CD4-positive, alpha-beta T cell treated with Interleukin-21 for 1 hour (primary cell): Measurements from ENCODE around the gene TJP3.

ENCODE experiments used
- DNase-seq: peaks from one replicate; pipeline ENCODE4 v3.0.0-alpha.2; 2020

TJP3 gene

GRCh38 chr19:3691372-3691716 lies 16.8 kb upstream of the TJP3 start:
- no peak for DNase-seq

DNA sequence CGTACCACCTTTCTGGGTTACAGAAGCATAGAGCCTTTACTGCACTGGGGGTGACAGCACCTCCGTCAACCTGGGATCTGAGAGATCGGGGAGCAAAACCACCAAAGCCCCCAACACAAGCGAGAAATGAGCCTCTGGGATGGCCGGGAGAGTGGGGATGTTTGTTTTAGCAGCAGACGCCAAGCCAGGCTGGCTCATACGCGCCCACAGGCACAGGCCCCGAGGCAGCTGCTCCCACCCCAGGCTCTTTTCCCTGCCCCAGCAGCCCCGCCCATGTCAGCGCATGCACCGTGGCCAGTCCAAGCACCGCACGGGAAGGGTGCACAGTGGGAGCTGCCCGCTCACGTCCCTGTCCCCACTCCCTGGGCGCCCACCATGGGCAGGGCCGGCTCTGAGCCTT lies 16.5 kb upstream of the TJP3 start:
- DNase-seq: no peak

DNA sequence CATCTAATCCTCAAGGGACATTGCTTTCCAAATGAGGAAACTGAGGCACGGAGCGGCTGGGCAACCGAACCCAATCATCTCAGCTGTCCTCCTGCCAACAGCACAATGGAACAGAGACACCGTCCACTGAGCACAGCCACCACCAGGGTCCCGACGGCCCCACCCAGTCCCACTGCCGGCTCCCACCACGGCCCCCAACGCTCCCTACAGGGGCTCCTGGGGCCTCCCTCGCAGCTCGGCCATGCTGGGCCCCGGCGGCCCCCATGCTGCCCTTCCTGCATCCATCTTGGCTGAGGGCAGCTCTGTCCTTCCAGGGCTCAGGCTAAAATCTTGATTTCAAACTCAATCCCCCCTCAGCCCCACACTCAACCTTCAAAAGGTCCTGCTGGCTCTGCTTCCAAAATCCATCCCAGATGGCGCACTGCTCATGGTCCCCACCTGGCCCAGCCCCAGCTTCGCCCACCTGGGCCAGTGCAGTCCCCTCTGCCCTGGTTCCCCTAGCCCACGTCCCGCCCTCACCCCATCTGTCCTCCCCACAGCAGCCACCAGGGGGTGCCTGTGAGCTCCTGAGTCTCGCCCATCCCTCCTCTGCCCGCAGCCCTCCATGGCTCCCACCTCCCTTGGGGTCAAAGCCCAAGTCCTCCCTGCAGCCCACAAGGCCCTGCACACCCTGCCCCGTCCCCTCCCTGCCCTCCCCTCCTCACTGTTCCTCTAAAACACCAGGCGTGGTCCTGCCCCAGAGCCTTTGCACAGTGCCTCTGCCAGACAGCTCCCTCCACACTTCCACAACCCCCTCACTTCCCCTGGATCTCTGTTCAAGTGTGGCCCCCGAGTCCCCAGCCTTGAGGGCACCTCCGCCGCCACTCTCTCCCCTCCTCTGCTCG lies 15.8 kb upstream of the TJP3 start:
- DNase-seq: peak; percentile 53

DNA sequence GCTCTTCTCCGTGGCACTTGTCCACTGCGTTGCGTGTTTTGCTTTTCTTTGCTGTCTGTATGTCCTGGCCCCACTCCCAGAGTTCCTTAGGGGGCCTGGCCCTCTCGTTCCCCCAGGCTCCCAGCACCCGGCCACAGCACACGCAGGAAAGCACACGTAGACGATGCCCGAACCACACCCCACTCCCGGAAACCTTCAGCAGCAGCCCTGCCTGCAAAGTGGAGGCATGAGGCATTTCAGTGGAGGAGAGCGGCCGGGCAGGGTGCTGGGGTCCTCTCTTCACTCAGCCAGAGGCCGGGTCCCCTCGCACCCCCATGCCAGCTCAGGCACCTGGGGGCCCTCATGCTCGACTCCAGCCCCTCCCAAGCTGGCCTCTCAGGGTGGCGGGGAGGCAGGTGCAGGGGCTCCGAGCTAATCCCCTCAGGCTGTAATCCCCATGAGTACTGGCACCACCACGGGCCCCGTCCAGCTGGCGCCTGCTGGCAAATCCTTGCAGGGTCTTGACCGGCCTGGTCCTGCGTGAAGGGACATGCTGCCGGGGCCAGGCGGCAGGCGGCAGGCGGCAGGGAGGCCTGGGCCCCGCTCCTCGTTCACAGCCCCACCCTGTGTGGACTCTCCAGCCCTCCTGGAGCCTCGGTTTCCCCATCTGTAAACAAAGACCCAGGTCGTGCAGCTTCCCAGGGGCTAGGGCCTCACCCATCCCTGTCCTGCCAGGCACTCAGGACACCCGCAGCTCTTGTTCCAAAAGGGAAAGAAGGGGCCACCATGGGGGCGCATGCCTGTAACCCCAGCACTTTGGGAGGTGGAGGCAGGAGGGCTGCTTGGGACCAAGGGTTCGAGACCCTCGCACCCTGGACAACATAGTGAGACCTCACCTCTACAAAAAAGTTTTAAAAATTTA lies 14.9 kb upstream of the TJP3 start:
- no peak for DNase-seq

DNA sequence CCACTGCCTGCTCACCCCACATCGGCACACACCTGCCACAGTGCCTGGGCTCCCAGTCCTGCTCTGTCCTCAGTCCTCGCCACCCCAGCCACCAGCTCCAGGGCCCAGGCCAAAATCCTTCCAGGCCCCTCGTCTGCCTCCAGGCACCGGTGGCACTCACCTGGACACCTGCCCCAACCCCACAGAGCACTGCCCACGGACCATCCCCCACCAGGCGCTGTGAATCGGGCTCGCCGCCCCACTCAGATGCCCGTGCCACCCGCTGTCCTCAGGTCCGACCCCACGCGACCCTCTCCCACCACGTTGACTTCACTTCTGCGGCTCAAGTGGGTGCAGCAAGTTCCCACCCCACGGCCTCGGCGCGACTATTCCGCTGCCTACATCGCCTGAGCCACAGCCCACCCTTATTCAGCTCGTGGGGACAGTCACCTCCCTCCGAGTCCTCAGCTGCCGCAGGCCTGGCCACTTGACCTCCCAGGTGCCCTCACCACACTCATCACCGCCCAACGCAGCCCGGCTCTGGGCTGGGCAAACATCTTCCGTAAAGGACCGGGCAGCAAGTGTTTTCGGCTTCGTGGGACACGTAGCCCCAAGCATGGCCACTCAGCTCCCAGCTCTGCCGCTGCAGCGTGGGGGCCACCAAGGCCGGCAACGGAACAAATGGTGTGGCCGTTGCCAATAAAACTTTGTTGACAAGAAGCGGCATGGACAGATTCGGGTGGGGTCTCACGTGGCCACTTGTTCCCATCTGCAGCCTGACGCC lies 13.6 kb upstream of the TJP3 start:
- no peak for DNase-seq

DNA sequence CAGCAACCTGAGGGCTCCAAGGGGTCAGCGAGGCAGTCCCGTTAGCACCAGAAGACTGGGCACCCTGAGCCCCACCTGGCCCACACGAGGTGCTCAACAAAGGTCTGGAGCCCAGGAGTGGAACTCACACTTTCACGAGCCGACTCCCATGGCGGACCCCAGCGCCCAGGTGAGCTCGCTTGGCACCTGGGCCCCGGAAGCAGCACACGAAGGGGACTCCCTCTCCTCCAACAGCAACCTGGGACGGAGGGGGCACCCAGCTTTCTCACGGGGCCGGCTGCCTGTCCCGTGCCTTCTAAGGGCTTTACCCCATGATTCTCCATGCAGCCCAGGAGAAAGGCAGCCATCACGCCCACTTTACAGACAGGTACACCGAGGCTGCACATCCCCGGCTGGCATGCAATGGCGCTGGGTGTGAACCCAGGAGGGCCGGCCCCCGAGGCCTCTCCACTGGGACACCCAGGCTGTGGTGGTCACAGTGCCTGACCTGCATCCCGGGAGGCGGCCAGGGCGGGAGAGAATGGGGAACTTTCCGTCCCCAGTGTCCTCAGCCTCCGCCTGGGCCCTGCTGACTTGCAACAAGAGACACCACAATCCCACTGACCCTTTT lies 13.0 kb upstream of the TJP3 start:
- no peak for DNase-seq

DNA sequence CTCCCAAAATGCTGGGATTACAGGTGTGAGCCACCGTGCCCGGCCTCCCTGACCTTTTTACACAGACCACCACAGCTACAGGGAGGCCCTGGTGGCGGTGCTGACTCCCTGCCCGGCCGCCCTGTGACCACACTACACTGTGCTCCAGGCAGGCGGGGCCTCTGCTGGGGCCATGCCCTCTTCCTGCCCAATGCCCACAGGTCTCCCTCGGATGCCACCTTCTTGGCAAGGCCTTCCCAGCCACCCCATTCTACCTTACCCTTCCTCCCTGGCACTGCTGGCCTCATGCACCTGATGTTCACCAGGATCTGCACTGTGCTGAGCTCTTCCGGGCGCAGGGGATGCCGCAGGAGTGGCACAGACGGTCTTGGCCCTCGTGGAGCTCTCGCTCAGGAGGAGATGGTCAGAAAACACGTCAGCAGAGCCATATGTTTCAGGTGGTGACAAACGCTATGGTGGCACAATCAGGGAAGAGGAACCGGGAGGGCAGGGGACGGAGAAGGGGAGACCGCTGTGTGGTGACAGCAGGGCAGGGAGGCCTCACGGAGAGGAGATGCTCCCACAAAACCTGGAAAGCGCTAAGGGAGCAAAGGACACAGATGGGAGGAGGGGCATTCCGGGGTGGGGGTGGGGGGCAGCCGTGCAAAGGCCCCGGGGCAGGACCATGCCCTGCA lies 12.1 kb upstream of the TJP3 start:
- no peak for DNase-seq

DNA sequence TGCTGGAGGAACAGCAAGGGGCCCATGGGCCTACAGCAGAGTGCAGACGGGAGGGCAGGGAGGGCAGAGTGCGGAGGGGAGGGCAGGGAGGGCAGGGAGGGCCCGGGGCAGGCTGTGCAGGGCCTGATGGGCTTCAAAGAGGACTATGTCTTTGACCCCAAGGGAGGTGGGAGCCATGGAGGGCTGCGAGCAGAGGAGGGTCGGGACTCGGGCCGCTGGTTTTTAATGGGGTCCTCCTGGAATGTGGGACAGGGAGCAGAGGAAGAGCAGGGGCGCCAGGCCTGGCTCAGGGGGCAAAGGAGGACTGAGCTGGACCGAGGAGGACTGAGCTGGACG lies 11.6 kb upstream of the TJP3 start:
- no peak for DNase-seq

DNA sequence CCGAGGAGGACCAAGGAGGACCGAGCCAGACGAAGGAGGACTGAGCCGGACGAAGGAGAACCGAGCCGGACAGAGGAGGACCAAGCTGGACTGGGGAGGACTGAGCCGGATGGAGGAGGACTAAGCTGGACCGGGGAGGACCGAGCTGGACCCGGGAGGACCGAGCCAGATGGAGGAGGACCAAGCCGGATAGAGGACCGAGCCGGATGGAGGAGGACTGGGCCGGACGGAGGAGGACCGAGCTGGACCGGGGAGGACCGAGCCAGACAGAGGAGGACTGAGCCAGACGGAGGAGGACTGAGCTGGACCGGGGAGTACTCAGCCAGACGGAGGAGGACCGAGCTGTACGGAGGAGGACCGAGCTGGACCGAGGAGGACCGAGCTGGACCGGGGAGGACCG lies 11.1 kb upstream of the TJP3 start:
- no peak for DNase-seq

DNA sequence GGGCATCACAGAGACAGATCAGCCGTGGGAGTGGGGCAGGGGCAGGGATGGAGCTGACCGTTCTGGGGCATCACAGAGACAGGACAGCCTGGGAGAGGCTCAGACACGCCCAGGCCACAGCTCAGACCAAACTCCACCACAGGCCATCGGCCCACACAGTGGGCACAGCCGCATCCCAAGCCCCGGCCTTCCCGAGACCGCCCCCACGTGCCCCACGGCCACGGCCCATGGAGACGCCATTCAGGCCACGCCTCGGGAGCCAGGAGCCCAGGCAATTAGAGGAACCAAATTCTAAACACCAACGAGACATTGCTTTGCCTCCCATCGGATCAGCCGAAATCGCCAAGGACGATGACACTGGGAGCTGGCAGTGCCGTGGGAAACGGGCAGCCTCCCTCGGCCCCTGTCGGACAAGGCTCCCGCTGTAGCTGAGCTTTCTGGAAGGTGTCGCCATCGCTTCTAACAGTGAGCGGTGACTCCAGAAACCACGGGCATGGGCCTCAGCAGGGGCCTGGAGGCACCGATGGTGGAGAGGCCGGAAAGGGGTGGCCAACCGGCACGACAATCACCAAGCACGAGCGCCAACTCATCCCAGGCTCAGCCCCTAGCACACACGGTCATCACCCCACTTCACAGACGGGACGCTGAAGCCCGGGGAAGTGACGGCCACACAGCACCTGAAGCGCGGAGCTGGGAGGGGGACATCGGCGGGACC lies 10.4 kb upstream of the TJP3 start:
- no peak for DNase-seq

DNA sequence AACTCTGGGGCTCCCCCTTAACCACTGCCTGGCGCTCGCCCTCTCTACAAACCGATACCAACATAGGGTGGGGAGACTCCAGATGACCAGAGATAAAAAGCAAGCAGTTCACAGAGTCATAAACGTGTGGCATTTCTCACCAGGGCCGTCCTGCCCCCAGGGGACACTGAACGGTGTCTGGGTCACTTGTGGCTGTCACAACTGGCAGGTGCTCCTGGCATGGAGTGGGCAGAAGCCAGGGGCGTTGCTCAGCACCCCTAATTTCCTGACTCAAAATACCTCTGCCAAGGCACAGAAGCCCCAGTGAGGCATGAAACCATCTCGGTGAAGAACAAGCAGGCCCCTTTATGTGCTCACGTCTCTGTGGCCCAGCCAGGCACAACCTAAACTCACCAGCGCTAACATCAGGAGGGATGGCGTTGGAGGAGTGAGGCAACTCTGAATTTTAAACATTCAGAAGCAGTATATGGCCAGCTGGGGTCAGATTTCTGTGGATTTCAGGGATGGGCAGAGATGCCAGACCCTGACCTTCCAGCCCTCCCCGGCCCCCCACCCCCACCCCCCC lies 9.7 kb upstream of the TJP3 start:
- DNase-seq: no peak

GRCh38 chr19:3698974-3699740 lies 9.0 kb upstream of the TJP3 start:
- peak; percentile 22 for DNase-seq

DNA sequence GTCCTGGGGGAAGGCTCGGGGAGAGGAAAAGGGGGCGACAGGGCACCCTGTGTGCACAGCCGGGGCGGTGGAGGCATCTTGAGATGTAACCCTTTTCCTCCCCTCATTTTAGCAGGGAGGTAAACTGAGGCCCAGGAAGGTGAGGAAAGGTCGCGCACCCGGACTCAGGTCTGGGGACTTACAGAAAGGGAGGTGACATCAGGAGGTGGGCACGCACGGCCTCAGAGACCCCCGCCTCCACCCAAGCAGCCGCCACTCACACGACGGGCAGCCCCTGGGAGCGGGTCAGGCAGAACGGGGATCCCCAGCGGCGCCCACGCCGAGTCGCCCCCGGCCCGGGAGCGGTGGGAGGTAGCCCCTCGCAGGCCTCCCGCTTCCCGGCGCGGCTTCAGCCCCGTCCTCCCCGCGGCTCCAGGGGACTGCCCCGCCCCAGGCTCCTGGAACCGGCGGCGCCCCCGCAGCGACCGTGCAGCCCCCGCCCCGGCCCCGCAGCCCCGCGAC lies 8.4 kb upstream of the TJP3 start:
- DNase-seq: no peak

- peak; percentile 92 for DNase-seq
Observed at GRCh38 chr19:3700242-3701032, 7.7 kb upstream of the TJP3 start, which contains the start of gene PIP5K1C. TSS of gene PIP5K1C (minus strand) at chr19:3700468. CDS start at chr19:3700390, 78 bp downstream.

- DNase-seq: no peak
Observed at GRCh38 chr19:3701200-3701599, 7.0 kb upstream of the TJP3 start.

DNA sequence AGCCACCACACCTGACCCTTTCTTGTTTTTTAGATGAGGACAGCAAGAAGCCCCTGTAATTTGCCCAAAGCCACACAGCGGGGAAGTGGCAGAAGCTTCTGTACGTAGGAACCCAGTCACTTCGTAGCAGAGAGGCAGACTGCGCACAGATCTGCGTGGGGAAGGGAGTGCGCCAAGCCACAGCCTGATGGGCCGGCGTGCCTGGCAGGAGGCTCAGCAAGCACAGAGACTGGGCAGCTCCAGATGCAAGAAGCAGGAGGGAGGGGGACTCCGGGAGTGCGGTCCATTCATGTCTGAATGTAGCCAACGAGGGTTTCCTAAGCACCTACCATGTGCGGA lies 347 bp upstream of the TJP3 start:
- no peak for DNase-seq

GRCh38 chr19:3710265-3710812 lies 2.2 kb downstream of the TJP3 start:
- peak; percentile 32 for DNase-seq

DNA sequence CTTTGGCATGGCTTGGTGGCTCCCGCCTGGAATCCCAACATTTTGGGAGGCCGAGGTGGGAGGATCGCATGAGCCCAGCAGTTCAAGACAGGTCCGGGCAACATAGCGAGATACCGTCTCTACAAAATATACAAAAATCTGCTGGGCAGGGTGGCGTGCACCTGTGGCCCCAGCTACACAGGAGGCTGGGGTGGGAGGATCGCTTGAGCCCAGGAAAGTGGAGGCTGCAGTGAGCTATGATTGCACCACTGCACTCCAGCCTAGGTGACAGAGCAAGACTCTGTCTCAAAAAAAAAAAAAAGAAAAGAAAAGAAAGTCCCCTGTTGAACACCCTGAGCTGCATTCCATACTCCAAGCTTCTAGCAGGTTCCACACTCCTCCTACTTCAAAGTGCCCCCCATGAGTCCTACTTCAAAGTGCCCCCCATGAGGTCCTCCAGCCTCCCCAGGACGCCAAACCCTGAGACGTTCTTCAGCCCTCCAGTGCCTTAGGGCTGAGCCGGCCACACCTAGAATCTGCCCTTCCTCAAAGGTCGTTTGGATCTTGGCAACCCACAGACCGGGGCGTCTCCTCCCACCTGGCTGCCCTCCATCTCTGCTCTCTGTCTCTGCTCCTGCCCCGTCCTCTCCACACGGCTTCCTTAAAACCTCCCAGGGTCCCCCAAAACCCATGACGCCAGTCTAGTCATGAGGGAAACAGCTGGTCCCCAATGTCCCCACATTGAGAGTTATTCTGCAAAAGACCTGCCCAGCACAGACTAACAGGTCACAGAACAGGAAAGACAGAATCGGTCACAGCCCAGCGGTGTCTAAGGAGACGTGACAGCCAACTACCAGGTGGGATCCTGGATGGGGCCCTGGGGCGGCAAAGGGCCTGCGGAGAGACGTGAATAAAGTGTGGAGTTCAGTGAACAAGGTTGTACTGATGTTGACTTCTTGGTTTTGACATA lies 4.8 kb downstream of the TJP3 start:
- no peak for DNase-seq
